Parathyroid adenoma (tissue), 2 donors: Measurements from ENCODE around the gene UNC13D.
"Not testable (repeated sequence)": the region's sequence is repeated elsewhere in the genome, so short reads cannot be mapped to it uniquely, and the experiment has no call there.

Source experiments
- H2AFZ ChIP-seq: fragments of 300-600 bp; sonication (generic); one replicate; pipeline ENCODE4 v1.7.0; 2017; ENCODE audit warnings: antibody characterized with exemption, mild to moderate bottlenecking
- H3K27ac ChIP-seq: fragments of 300-600 bp; sonication (generic); one replicate; pipeline ENCODE4 v1.7.0; 2017
- H3K27me3 ChIP-seq: fragments of 300-600 bp; sonication (generic); one replicate; pipeline ENCODE4 v1.7.0; 2017; ENCODE audit warnings: low read length; ENCODE audit not compliant: control insufficient read depth, insufficient read depth
- H3K36me3 ChIP-seq: fragments of 300-600 bp; sonication (generic); one replicate; pipeline ENCODE4 v1.7.0; 2017; ENCODE audit warnings: low read length; ENCODE audit not compliant: control insufficient read depth, insufficient read depth
- H3K4me1 ChIP-seq: fragments of 300-600 bp; sonication (generic); one replicate; pipeline ENCODE4 v1.7.0; 2017; ENCODE audit warnings: control low read depth
- H3K4me2 ChIP-seq: fragments of 300-600 bp; sonication (generic); one replicate; pipeline ENCODE4 v1.7.0; 2017; ENCODE audit warnings: low read length
- H3K4me3 ChIP-seq: fragments of 300-600 bp; sonication (generic); one replicate; pipeline ENCODE4 v1.7.0; 2017; ENCODE audit warnings: low read depth, low read length
- H3K79me2 ChIP-seq: fragments of 300-600 bp; sonication (generic); one replicate; pipeline ENCODE4 v1.7.0; 2017; ENCODE audit warnings: control low read depth
- H3K9ac ChIP-seq: fragments of 300-600 bp; sonication (generic); one replicate; pipeline ENCODE4 v1.7.0; 2017; ENCODE audit warnings: mild to moderate bottlenecking
- H3K9me3 ChIP-seq: fragments of 300-600 bp; sonication (generic); one replicate; pipeline ENCODE4 v1.7.0; 2017; ENCODE audit warnings: low read length; ENCODE audit not compliant: control insufficient read depth
- TF ChIP-seq, protein P1 (sequence below): fragments of 300-600 bp; sonication (generic); IDR thresholded peaks from one replicate; pipeline ENCODE4 v1.7.0; 2017; ENCODE audit warnings: antibody characterized with exemption, mild to moderate bottlenecking
- donor health status: primary hyperparathyroidism.

The UNC13D gene

GRCh38 chr17:75891605-75892555, 47.7 kb upstream of the UNC13D start:
- H2AFZ ChIP-seq, result no peak overlapping the region
- no peaks in the 10 kb centered on the region for H3K9me3 ChIP-seq
- peaks cover 9% of the 10 kb centered on the region for H3K4me1 ChIP-seq
- peaks cover 8% of the 10 kb centered on the region for H3K79me2 ChIP-seq
- no peaks in the 10 kb centered on the region for H3K36me3 ChIP-seq
- TF ChIP-seq, protein P1, sequence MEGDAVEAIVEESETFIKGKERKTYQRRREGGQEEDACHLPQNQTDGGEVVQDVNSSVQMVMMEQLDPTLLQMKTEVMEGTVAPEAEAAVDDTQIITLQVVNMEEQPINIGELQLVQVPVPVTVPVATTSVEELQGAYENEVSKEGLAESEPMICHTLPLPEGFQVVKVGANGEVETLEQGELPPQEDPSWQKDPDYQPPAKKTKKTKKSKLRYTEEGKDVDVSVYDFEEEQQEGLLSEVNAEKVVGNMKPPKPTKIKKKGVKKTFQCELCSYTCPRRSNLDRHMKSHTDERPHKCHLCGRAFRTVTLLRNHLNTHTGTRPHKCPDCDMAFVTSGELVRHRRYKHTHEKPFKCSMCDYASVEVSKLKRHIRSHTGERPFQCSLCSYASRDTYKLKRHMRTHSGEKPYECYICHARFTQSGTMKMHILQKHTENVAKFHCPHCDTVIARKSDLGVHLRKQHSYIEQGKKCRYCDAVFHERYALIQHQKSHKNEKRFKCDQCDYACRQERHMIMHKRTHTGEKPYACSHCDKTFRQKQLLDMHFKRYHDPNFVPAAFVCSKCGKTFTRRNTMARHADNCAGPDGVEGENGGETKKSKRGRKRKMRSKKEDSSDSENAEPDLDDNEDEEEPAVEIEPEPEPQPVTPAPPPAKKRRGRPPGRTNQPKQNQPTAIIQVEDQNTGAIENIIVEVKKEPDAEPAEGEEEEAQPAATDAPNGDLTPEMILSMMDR, result no peak
- H3K4me2 ChIP-seq, result no peak overlapping the region
- H3K4me3 ChIP-seq, result no peak overlapping the region
- H3K9ac ChIP-seq, result no peak overlapping the region
- no peak overlapping the region for H3K27ac ChIP-seq
- H3K27me3 ChIP-seq, result no peaks in the 10 kb centered on the region

DNA sequence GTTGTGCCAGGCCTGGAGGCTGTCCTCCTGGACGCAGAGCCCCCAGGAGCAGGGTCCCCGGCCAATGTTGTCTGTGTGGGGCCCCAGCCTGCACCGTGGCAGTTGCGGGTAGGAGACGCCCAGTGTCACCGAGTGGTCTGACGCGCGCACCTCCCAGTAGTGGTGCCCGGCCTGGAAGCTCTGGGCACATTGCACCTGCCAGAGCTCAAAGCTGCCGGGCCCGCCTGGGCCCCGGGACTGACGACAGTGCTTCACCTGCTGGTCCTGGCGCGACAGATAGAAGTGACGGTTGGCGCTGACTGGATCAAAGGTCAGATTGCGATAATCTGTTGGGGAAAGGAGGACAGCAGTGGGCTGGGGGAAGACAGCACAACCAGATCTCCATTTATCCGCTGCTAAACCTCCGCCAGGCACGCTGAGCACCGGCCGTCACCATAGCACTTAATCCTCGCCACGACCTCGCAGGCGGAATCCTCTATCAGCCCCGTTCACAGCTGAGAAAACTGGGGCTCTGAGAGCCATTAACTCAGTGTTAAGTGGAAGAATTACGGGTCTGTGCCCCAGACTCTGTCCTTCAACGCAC, 46.9 kb upstream of the UNC13D start:
- Histone ChIP-seq H3K4me1 (peaks cover 9% of the 10 kb centered on the region), H3K4me3 (no peak overlapping the region), H3K27ac (no peak overlapping the region), H3K27me3 (no peaks in the 10 kb centered on the region), H3K36me3 (no peaks in the 10 kb centered on the region), H3K9ac (no peak overlapping the region), H3K79me2 (peaks cover 8% of the 10 kb centered on the region), H2AFZ (no peak overlapping the region), H3K9me3 (no peaks in the 10 kb centered on the region), H3K4me2 (no peak overlapping the region)
- TF ChIP-seq, protein P1, result no peak

DNA sequence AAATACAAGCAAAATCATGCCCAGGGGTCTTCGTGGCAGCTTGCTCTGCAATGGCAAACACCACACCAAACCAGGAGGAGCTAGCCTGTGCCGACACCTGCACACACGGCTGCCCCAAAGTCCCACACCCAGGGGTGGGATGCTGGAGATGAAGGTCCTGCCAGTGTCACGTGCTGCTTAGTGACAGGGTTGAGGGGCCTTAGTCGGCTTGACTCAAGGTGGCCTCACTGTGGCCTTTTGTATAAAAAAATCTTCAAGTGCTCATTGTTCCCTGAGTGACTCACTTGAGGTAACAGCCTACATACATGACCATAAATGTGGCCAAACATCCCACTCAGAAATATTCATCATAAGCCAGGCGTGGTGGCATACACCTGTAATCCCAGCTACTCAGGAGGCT, 45.2 kb upstream of the UNC13D start:
- H3K27me3 ChIP-seq, result no peaks in the 10 kb centered on the region
- no peaks in the 10 kb centered on the region for H3K36me3 ChIP-seq
- H3K4me2 ChIP-seq, result no peak overlapping the region
- no peak overlapping the region for H3K9ac ChIP-seq
- H3K9me3 ChIP-seq, result no peaks in the 10 kb centered on the region
- H3K27ac ChIP-seq, result no peak overlapping the region
- no peak overlapping the region for H2AFZ ChIP-seq
- TF ChIP-seq, protein P1, result no peak
- H3K4me3 ChIP-seq, result no peak overlapping the region
- H3K79me2 ChIP-seq, result no peaks in the 10 kb centered on the region
- H3K4me1 ChIP-seq, result no peaks in the 10 kb centered on the region

DNA sequence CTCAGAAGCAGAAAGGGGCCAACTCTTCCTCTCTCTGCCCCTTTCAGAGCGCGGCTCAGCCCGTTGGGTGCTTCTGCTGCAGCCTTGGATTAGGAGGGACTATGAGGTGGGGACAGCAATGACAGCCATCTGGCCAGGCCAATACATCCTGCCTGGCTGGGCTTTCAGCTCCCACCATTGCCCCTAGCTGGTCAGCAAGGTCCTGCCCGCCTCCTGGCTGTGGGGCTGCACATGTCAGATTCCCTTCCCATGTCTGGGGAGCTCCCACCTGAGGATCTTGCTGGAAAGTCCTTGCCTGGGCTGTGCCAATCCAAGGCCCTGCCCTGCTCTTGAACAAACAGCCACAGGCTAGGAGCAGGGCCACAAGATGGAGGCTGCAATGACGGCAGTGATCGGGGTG, 44.3 kb upstream of the UNC13D start:
- Histone ChIP-seq H3K9me3 (no peaks in the 10 kb centered on the region), H3K27ac (no peak overlapping the region), H3K4me2 (no peak overlapping the region), H3K4me3 (no peak overlapping the region), H3K9ac (no peak overlapping the region), H3K79me2 (no peaks in the 10 kb centered on the region), H3K4me1 (no peaks in the 10 kb centered on the region), H2AFZ (no peak overlapping the region), H3K36me3 (no peaks in the 10 kb centered on the region), H3K27me3 (no peaks in the 10 kb centered on the region)
- TF ChIP-seq, protein P1, result no peak

DNA sequence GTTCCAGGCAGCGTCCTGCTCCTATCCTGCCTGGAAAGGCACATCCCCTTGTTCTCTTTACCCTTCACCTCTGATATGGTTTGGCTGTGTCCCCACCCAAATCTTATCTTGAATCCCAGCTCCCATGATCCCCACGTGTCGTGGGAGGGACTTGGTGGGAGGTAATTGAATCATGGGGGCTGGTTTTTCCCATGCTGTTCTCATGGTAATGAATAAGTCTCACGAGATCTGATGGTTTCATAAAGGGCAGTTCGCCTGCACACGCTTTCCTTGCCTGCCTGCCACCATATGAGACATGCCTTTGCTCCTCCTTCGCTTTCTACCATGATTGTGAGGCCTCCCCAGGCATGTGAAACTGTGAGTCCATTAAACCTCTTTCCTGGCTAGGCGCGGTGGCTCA, 41.7 kb upstream of the UNC13D start:
- not testable (repeated sequence) for H3K27ac ChIP-seq, H3K4me2 ChIP-seq, H3K4me3 ChIP-seq, H3K4me1 ChIP-seq, H3K9ac ChIP-seq, H3K9me3 ChIP-seq, H3K36me3 ChIP-seq, H3K27me3 ChIP-seq, H2AFZ ChIP-seq, H3K79me2 ChIP-seq
